ENCODE results near the gene TSKS. TPM values are rescaled to one million over a fixed set of nuclear protein-coding genes. Genes with fewer than 3 reads are reported as not detected.
A peak's percentile ranks its signal among the peaks of the same experiment; 100 is the strongest.

TSKS gene
- total RNA-seq, 1 donor from 2014 or later, result not detected

- Histone ChIP-seq H3K79me2 (ENCODE audit: insufficient read depth, low read length) (peaks cover 43% of the 10 kb centered on the region), H3K27me3 (ENCODE audit: insufficient read depth, low read length) (no peaks in the 10 kb centered on the region), H3K4me1 (ENCODE audit: insufficient read depth, low read length) (peaks cover 23% of the 10 kb centered on the region), H4K20me1 (ENCODE audit: insufficient read depth, low read length) (peaks cover 40% of the 10 kb centered on the region), H3K4me2 (ENCODE audit: low read length) (peak overlapping the region; percentile 84), H3K27ac (ENCODE audit: low read depth, low read length) (peak overlapping the region; percentile 80), H3K4me3 (ENCODE audit: insufficient read depth, low read depth, low read length) (peak overlapping the region; percentile 48), H3K36me3 (ENCODE audit: insufficient read depth, low read length) (peaks cover 3% of the 10 kb centered on the region), H3K9ac (ENCODE audit: low read length) (peak overlapping the region; percentile 66), H3K9me3 (ENCODE audit: insufficient read depth, low read depth, low read length) (no peaks in the 10 kb centered on the region), H2AFZ (ENCODE audit: low read depth, low read length) (peak overlapping the region; percentile 76)
- FAIRE-seq (peak; percentile 94), DNase-seq (ENCODE audit: low read depth) (peak; percentile 99)
- peak overlapping the region; percentile 86 for H3K4me3 Mint-ChIP-seq (ENCODE audit: unreplicated experiment)
- H3K27ac Mint-ChIP-seq (ENCODE audit: unreplicated experiment), result peak overlapping the region; percentile 99
- peaks cover 2% of the 10 kb centered on the region for H3K9me3 Mint-ChIP-seq (ENCODE audit: unreplicated experiment)
- peaks cover 1% of the 10 kb centered on the region for H3K36me3 Mint-ChIP-seq (ENCODE audit: low read depth, unreplicated experiment)
- peaks cover 20% of the 10 kb centered on the region for H3K4me1 Mint-ChIP-seq (ENCODE audit: low read depth, unreplicated experiment)
- no peaks in the 10 kb centered on the region for H3K27me3 Mint-ChIP-seq (ENCODE audit: low read depth, unreplicated experiment)
- TF ChIP-seq EZH2 (IDR thresholded peaks at IDR 0.05; ENCODE audit: insufficient read depth, low read length), result no peak
- TF ChIP-seq CTCF (IDR thresholded peaks at IDR 0.05; ENCODE audit: insufficient read depth, low read depth, low read length), result no peak
Observed at GRCh38 chr19:49766007-49766929, 3.2 kb upstream of the TSKS start.

- Mint-ChIP-seq H3K27ac (ENCODE audit: unreplicated experiment) (peak overlapping the region; percentile 91), H3K27me3 (ENCODE audit: low read depth, unreplicated experiment) (no peaks in the 10 kb centered on the region), H3K36me3 (ENCODE audit: low read depth, unreplicated experiment) (peaks cover 1% of the 10 kb centered on the region), H3K9me3 (ENCODE audit: unreplicated experiment) (peaks cover 2% of the 10 kb centered on the region), H3K4me3 (ENCODE audit: unreplicated experiment) (no peak overlapping the region), H3K4me1 (ENCODE audit: low read depth, unreplicated experiment) (peaks cover 20% of the 10 kb centered on the region)
- Histone ChIP-seq H3K4me1 (ENCODE audit: insufficient read depth, low read length) (peaks cover 23% of the 10 kb centered on the region), H3K9ac (ENCODE audit: low read length) (no peak overlapping the region), H3K9me3 (ENCODE audit: insufficient read depth, low read depth, low read length) (no peaks in the 10 kb centered on the region), H4K20me1 (ENCODE audit: insufficient read depth, low read length) (peaks cover 22% of the 10 kb centered on the region), H3K36me3 (ENCODE audit: insufficient read depth, low read length) (no peaks in the 10 kb centered on the region), H3K4me3 (ENCODE audit: insufficient read depth, low read depth, low read length) (no peak overlapping the region), H3K79me2 (ENCODE audit: insufficient read depth, low read length) (peaks cover 23% of the 10 kb centered on the region), H2AFZ (ENCODE audit: low read depth, low read length) (no peak overlapping the region), H3K27me3 (ENCODE audit: insufficient read depth, low read length) (no peaks in the 10 kb centered on the region), H3K27ac (ENCODE audit: low read depth, low read length) (no peak overlapping the region), H3K4me2 (ENCODE audit: low read length) (no peak overlapping the region)
- no peak for DNase-seq (ENCODE audit: low read depth)
- no peak for FAIRE-seq
- TF ChIP-seq EZH2 (IDR thresholded peaks at IDR 0.05; ENCODE audit: insufficient read depth, low read length) (no peak), CTCF (IDR thresholded peaks at IDR 0.05; ENCODE audit: insufficient read depth, low read depth, low read length) (no peak)
Observed at GRCh38 chr19:49764341-49764740, 1.2 kb upstream of the TSKS start.

Measured in astrocyte (in vitro differentiated cells and primary cell).